AG10803 (cell line): Measurements from ENCODE around the gene AIFM1.

ENCODE experiments used
- DNase-seq: peaks from one replicate; pipeline ENCODE4 v3.0.0; 2010; ENCODE audit warnings: low read depth
- H3K4me3 ChIP-seq: 2 replicates; pipeline ENCODE4 v1.5.1; 2011; ENCODE audit warnings: mild to moderate bottlenecking, low read length, control low read depth
- TF ChIP-seq, protein P1 (sequence below): conservative IDR thresholded peaks from 2 replicates; pipeline ENCODE4 v1.5.1; 2011; ENCODE audit warnings: mild to moderate bottlenecking, low read length, control low read depth, inconsistent platforms

Gene AIFM1

DNA sequence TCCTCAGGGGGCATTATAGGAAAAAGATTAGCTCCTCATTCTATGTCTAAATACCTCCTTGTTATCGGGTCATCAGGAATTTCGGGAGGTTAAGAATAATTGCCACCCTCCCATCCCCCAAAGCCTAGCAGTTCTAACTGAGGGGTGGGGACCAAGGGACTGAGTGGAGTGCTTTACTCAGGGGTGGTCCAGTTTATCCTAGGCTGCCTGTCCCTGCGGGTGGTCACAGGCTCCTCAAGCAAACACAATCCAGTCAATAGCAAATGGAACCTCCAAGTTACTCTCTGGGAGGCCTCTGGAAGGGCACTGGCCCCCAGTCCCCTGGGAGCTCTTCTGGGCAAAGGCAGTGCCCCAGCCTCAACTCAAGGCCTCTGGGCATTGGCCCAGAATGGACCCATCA lies 62.0 kb downstream of the AIFM1 start:
- H3K4me3 ChIP-seq, result no peak overlapping the region
- TF ChIP-seq, protein P1, sequence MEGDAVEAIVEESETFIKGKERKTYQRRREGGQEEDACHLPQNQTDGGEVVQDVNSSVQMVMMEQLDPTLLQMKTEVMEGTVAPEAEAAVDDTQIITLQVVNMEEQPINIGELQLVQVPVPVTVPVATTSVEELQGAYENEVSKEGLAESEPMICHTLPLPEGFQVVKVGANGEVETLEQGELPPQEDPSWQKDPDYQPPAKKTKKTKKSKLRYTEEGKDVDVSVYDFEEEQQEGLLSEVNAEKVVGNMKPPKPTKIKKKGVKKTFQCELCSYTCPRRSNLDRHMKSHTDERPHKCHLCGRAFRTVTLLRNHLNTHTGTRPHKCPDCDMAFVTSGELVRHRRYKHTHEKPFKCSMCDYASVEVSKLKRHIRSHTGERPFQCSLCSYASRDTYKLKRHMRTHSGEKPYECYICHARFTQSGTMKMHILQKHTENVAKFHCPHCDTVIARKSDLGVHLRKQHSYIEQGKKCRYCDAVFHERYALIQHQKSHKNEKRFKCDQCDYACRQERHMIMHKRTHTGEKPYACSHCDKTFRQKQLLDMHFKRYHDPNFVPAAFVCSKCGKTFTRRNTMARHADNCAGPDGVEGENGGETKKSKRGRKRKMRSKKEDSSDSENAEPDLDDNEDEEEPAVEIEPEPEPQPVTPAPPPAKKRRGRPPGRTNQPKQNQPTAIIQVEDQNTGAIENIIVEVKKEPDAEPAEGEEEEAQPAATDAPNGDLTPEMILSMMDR, result no peak
- no peak for DNase-seq

DNA sequence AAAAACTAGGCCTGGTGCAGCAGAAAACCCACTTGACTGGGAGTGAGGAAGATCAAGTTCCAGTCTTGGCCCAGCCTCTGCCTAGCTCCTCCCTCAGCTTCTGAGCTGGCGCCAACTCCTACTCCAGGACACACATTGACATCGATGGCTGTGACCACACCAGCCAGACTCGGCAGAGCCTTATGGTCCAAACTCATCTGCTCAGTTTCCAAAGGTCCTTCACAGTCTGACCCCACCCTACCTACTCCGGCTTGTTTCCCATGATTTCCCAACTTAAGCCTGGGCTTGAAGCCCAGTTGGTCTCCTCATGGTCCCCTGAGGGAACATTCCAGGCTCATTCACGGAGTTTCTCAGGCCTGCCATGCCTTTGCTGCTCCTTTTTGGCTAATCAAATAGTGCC lies 65.5 kb downstream of the AIFM1 start:
- peak; percentile 97 for DNase-seq

DNA sequence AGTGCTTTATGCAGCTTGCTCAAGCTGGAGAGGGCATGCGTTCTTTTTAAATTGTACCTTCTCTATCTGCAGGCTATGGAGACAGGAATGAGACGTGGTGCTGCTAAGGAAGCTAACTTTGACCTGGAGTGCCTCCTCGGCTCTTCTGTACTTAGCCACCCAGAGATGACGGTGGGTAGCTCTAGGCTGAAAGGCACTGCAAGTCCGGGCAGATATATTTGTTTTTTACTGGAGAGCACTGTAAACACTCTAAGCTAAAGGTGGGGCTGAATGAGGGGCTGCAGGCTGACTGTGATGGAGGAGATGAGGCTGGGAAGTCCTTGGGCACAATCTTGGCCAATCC lies 67.5 kb downstream of the AIFM1 start:
- H3K4me3 ChIP-seq, result no peak overlapping the region
- DNase-seq, result no peak

More for the DNA sequence above, 65.5 kb downstream of the AIFM1 start:
- TF ChIP-seq, protein P1, result no peak
- no peak overlapping the region for H3K4me3 ChIP-seq

DNA sequence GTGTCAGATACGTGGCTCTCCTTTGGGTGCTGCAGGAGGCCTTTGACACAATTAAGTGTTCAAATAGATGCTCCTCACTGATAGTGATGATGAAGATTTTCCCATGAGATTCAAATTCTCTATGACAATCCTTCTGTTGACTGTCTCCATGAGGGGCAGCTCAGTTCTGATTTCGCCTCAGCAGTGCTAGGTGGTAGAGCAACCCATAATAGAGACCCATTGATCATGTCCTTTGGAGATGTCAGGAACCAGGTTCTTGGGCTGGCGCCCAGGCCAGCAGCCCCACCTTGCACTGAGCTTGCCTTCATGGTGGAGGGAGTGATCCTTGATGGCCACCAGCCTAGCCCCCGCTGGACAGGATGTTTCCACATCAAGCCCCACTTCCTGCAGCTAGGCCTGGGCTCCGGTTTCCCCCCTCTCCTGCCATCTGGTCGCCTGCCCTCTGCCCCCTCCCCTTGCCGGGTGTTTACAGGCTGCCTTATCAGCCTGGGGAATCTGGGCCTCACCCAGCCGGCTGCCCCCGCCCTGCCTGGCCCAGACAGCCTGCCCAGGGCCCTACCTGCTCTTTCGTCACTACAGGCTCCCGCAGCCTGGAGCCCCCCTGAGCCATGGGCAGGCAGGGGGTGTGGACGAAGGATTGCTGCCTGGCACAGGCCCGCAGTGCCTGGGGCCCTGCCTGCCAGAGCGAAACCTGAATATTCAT lies 68.0 kb downstream of the AIFM1 start:
- no peak for DNase-seq
- H3K4me3 ChIP-seq, result no peak overlapping the region
- TF ChIP-seq, protein P1, result no peak

More for the DNA sequence above, 67.5 kb downstream of the AIFM1 start:
- TF ChIP-seq, protein P1, result no peak

DNA sequence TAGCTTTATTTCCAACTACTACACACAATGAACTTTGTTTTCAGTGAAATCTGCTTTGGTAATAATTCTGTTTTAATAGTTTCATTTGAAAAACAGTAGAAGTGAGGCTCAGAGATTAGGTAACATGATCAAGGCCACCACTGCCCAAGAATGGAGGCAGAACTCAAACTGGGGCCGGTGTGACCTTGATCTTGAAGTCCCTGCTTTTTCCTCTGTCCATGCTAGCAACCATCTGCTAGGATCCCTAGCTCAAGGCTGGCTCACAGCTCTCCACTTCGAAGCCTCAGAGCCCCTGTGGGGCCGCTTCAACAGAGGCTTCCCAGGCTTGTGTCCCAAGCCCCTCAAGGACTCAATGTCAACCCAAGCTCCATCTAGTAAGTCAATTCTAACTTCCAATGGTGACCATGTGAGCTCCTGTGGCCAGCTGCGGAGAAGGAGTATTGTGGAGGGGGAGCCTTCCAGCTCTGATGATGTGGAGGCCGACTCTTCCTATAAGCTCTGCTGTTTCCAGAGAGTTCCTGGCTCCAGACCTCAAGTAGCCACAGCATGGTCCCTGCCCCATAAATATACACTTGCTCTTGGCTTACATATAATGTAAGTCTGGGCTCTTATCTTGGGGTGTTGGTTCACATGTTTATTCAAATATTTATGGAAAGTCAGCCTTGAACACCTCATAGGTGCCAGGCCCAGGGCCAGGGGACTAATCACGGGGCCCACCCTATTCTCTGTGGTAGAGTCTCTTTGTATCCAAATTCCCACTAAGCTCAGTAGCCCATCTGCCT lies 70.2 kb downstream of the AIFM1 start:
- no peak overlapping the region for H3K4me3 ChIP-seq
- TF ChIP-seq, protein P1, result no peak
- DNase-seq, result no peak

DNA sequence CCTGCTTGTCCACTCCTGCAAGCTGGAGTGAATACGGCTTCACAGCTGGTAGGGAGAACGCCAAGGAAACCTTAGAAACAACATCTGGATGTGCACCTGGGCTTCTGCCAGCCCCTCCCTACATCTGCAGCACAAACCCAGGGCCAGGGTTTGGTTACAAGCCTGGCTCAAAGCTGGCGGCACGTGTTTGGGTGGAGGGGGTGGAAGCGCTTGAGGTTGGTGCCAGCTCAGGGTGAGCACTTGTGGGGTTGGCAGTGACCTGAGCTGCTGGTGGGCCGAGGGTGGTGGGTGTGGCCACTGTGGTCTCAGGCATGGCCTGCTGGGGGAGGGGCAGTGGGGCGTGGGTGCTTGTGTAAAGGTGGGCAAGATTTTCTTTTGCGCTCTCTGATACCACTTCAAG lies 70.9 kb downstream of the AIFM1 start:
- TF ChIP-seq, protein P1, result no peak
- no peak for DNase-seq
- no peak overlapping the region for H3K4me3 ChIP-seq

DNA sequence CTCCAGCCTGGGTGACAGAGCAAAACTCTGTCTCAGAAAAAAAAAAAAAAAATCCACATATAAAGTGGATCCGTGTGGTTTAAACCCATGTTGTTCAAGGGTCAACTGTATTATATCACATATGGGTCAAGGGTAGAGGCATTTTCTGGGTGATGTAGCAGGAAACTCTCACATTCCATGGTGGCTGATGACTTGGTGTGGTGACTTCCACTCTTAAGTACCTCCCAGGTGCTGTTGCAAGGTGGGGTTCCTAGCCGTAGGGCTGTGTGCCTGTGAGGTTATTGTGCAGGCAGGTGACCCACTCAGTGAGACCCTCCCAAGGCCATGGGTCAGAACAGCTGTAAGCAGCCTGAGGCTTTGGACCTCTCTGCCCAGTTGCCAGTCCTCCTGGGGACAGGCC lies 72.4 kb downstream of the AIFM1 start:
- DNase-seq, result no peak
- H3K4me3 ChIP-seq, result no peak overlapping the region
- TF ChIP-seq, protein P1, result no peak
